HG02588 (cell line): Measurements from ENCODE around the gene FCER1A.
"Not testable (repeated sequence)": the region's sequence is repeated elsewhere in the genome, so short reads cannot be mapped to it uniquely, and the experiment has no call there.

ENCODE experiments used
- ATAC-seq: cut with Tn5 transposase; IDR thresholded peaks from one replicate; pipeline ENCODE4 v1.9.1; 2021; ENCODE audit warnings: mild to moderate bottlenecking, moderate library complexity; ENCODE audit not compliant: unreplicated experiment

The FCER1A gene

DNA sequence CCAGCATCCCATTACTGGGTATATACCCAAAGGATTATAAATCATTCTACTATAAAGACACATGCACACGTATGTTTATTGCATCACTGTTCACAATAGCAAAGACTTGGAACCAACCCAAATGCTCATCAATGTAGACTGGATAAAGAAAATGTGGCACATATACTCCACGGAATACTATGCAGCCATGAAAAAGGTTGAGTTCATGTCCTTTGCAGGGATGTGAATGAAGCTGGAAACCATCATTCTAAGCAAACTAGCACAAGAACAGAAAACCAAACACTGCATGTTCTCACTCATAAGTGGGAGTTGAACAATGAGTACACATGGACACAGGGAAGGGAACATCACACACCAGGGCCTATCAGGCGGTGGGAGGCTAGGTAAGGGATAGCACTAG lies 47.2 kb downstream of the FCER1A start:
- not testable (repeated sequence) for ATAC-seq

DNA sequence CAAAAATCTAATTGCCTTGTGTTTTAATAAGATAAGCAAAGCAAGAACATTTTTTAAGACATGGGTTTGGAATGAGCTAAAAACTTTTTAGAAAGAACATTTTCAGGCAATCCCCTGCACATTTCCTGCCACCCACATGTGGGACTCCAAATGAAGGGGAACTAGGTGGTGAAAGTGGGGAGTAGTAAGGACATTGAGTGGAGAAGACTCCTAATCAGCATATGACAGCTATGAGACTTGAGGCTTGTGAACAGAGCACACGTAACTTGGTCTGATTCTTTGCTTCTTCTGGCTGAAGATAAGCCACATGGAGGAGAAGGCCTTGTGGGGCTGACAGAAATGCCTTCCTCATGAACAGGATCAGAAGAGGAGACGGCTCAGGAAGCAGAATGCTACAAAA lies 50.3 kb downstream of the FCER1A start:
- ATAC-seq, result no peak
